Fibroblast of lung (primary cell): ENCODE measurements around the gene ARMC3.

Experiments
- CTCF ChIP-seq, 2 donors: IDR thresholded peaks in 1 of 2; conservative IDR thresholded peaks in 1 of 2; 1 replicate in 1 of 2; 2 replicates in 1 of 2; pipeline ENCODE4 v1.5.1; 2011 to 2012; ENCODE audit warnings: low read length in 2 of 2, control low read depth in 1 of 2, inconsistent platforms in 1 of 2, low read depth in 1 of 2, mild to moderate bottlenecking in 1 of 2
- EZH2 ChIP-seq: IDR thresholded peaks from 2 replicates; pipeline ENCODE4 v1.5.1; 2012; ENCODE audit warnings: low read length, control low read depth, mild to moderate bottlenecking; ENCODE audit errors: missing control alignments

- TF ChIP-seq CTCF (conservative IDR thresholded peaks at IDR 0.05 in 1 of 2, IDR thresholded peaks at IDR 0.05 in 1 of 2; ENCODE audit: low read depth in 1 of 2, low read length in 2 of 2) = no peak
- no peak for TF ChIP-seq EZH2
Measured at GRCh38 chr10:22927166-22927565, 687 bp upstream of the ARMC3 start.
